Measurements from ENCODE around the gene PARS2. TPM values are rescaled to one million over a fixed set of nuclear protein-coding genes. Genes with fewer than 3 reads are reported as not detected.
A peak's percentile ranks its signal among the peaks of the same experiment; 100 is the strongest.

The PARS2 gene
- total RNA-seq, 1 experiment from 2014 or later, result 10.2 TPM

DNA sequence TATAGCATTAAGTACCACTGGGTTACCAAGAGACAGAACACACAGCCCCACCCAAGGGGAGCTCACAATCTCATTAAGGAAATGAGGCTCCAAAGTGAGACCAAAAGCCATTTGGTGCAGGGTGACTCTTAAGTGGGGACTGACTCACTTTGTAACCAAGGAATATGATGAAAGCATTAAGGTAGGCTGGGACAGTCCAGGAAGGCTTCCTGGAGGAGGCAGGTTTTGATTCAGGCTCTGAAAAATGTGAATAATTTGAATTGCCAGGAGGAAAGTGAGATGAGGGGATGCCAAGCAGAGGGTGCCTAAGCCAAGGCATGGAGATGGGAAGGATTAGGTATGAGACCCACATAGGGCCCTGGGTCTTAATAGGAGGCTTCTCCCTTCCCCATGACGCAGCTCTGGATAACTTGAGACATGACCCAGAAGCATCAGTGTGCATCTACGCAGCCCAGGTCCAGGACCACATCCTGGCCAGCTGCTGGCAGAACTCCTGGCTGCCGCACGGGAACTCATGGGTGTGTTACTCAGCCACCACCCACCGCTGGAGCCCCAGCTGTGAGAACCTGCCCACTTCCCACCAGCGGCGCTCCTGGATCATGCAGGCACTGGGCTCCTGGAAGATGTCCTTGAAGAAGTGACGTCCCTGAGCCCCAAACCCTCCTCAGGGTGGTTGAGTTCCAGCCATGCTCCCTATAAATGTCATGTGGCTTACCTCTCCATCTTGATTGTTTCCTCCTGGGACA, 54.6 kb downstream of the PARS2 start:
- H4K5ac ChIP-seq (ENCODE audit: insufficient read length, low read depth, low read length), result no peak overlapping the region
- H3K27ac ChIP-seq (ENCODE audit: insufficient read length, low read depth, low read length), result no peak overlapping the region
- H3K27me3 ChIP-seq (ENCODE audit: insufficient read depth, low read length), result no peaks in the 10 kb centered on the region; the same call in 1 of the 2 replicates
- no peak overlapping the region for H2AK5ac ChIP-seq (ENCODE audit: insufficient read length, low read length)
- H4K20me1 ChIP-seq (ENCODE audit: control insufficient read depth, insufficient read depth, insufficient read length), result no peaks in the 10 kb centered on the region
- no peak overlapping the region for H4K91ac ChIP-seq (ENCODE audit: insufficient read length, low read depth, low read length)
- no peak overlapping the region for H2BK20ac ChIP-seq (ENCODE audit: low read depth, low read length, poor library complexity, severe bottlenecking)
- no peak overlapping the region for H2AFZ ChIP-seq (ENCODE audit: low read length)
- no peak overlapping the region for H3K14ac ChIP-seq (ENCODE audit: insufficient read depth, low read length)
- no peak overlapping the region for H3T11ph ChIP-seq (ENCODE audit: low read length)
- H3K79me2 ChIP-seq (ENCODE audit: insufficient read depth, low read length), result no peaks in the 10 kb centered on the region
- no peak overlapping the region for H3K4ac ChIP-seq (ENCODE audit: low read depth, low read length)
- no peak overlapping the region for H2BK12ac ChIP-seq (ENCODE audit: insufficient read length, low read depth, low read length)
- no peak overlapping the region for H3K23ac ChIP-seq (ENCODE audit: insufficient read length, low read depth, low read length)
- no peaks in the 10 kb centered on the region for H3K23me2 ChIP-seq (ENCODE audit: insufficient read length, low read depth, low read length, poor library complexity, severe bottlenecking)
- Mint-ChIP-seq H3K9me3 (no peaks in the 10 kb centered on the region), H3K27me3 (ENCODE audit: low read depth) (peaks cover 60% of the 10 kb centered on the region), H3K4me3 (no peak overlapping the region), H3K4me1 (peaks cover 6 to 7% of the 10 kb centered on the region in 2 experiments), H3K27ac (peak overlapping the region in 1 of 3 experiments; percentile 31; a peak in 1 of 7 replicates), H3K36me3 (ENCODE audit: insufficient read depth in 1 of 3, low read depth in 3 of 3) (no peaks in the 10 kb centered on the region)
- no peak overlapping the region for H2BK120ac ChIP-seq (ENCODE audit: low read depth, low read length, poor library complexity, severe bottlenecking)
- no CpG with 5 or more reads among the region's 8 CpGs for WGBS (ENCODE audit: extremely low coverage, insufficient read length, low lambda C conversion rate)
- TF ChIP-seq, protein P1, sequence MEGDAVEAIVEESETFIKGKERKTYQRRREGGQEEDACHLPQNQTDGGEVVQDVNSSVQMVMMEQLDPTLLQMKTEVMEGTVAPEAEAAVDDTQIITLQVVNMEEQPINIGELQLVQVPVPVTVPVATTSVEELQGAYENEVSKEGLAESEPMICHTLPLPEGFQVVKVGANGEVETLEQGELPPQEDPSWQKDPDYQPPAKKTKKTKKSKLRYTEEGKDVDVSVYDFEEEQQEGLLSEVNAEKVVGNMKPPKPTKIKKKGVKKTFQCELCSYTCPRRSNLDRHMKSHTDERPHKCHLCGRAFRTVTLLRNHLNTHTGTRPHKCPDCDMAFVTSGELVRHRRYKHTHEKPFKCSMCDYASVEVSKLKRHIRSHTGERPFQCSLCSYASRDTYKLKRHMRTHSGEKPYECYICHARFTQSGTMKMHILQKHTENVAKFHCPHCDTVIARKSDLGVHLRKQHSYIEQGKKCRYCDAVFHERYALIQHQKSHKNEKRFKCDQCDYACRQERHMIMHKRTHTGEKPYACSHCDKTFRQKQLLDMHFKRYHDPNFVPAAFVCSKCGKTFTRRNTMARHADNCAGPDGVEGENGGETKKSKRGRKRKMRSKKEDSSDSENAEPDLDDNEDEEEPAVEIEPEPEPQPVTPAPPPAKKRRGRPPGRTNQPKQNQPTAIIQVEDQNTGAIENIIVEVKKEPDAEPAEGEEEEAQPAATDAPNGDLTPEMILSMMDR (conservative IDR thresholded peaks at IDR 0.05), result no peak
- H3K18ac ChIP-seq (ENCODE audit: insufficient read length, low read depth, low read length), result no peak overlapping the region
- H3K9me3 ChIP-seq (ENCODE audit: control insufficient read depth, low read depth, low read length), result no peaks in the 10 kb centered on the region
- DNase-seq, result no peak
- H2BK5ac ChIP-seq (ENCODE audit: insufficient read length, low read length), result no peak overlapping the region
- H2BK15ac ChIP-seq (ENCODE audit: low read depth, low read length), result no peak overlapping the region
- no peaks in the 10 kb centered on the region for H3K4me1 ChIP-seq (ENCODE audit: insufficient read depth, low read length)
- no peak overlapping the region for H3K56ac ChIP-seq (ENCODE audit: insufficient read length, low read depth, low read length)
- no peak overlapping the region for H3K4me2 ChIP-seq (ENCODE audit: insufficient read depth, insufficient read length, low read length)
- no peak overlapping the region for H3K9ac ChIP-seq (ENCODE audit: extremely low read depth, insufficient read length, low read length)
- no peaks in the 10 kb centered on the region for H3K79me1 ChIP-seq (ENCODE audit: insufficient read depth, low read depth, low read length, poor library complexity, severe bottlenecking)
- no peak overlapping the region for H4K8ac ChIP-seq (replicated peaks; ENCODE audit: insufficient read length, low read depth, low read length)
